D721Med (cell line): ENCODE results near the gene KRCC1.
"Not testable (repeated sequence)": the region's sequence is repeated elsewhere in the genome, so short reads cannot be mapped to it uniquely, and the experiment has no call there.

Source experiments
- DNase-seq: peaks from one replicate; pipeline ENCODE4 v3.0.0; 2011; ENCODE audit warnings: low spot score; ENCODE audit not compliant: insufficient read length
- FAIRE-seq: peaks from 2 replicates; lab custom pipeline; 2011; peaks lifted over from hg19 to GRCh38; lab: Jason Lieb, UNC
- TF ChIP-seq, protein P1 (sequence below): IDR thresholded peaks from 2 replicates; pipeline ENCODE4 v1.5.1; 2012; ENCODE audit warnings: mild to moderate bottlenecking, control low read depth; ENCODE audit not compliant: insufficient read depth; ENCODE audit errors: missing control alignments

Gene KRCC1

GRCh38 chr2:88003074-88003755 is 52.4 kb downstream of the KRCC1 start:
- FAIRE-seq: no peak

GRCh38 chr2:88002359-88002707 is 53.2 kb downstream of the KRCC1 start:
- no peak for DNase-seq
- FAIRE-seq: no peak
- TF ChIP-seq, protein P1, sequence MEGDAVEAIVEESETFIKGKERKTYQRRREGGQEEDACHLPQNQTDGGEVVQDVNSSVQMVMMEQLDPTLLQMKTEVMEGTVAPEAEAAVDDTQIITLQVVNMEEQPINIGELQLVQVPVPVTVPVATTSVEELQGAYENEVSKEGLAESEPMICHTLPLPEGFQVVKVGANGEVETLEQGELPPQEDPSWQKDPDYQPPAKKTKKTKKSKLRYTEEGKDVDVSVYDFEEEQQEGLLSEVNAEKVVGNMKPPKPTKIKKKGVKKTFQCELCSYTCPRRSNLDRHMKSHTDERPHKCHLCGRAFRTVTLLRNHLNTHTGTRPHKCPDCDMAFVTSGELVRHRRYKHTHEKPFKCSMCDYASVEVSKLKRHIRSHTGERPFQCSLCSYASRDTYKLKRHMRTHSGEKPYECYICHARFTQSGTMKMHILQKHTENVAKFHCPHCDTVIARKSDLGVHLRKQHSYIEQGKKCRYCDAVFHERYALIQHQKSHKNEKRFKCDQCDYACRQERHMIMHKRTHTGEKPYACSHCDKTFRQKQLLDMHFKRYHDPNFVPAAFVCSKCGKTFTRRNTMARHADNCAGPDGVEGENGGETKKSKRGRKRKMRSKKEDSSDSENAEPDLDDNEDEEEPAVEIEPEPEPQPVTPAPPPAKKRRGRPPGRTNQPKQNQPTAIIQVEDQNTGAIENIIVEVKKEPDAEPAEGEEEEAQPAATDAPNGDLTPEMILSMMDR: no peak

More at GRCh38 chr2:88003074-88003755, 52.4 kb downstream of the KRCC1 start:
- DNase-seq: no peak
- TF ChIP-seq, protein P1: no peak

DNA sequence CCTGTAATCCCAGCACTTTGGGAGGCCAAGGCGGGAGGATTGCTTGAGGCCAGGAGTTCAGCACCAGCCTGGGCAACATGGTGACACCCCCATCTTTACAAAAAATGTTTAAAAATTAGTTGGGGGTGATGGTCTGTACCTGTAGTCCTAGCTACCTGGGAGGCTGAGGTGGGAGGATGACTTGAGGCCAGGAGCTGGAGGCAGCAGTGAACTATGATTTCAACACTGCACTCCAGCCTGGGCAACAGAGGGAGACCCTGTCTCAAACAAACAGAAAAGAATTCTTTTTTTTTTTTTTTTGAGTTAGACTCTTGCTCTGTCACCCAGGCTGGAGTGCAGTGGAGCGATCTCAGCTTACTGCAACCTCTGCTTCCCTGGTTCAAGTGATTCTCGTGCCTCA is 55.1 kb downstream of the KRCC1 start:
- DNase-seq, FAIRE-seq: not testable (repeated sequence)

DNA sequence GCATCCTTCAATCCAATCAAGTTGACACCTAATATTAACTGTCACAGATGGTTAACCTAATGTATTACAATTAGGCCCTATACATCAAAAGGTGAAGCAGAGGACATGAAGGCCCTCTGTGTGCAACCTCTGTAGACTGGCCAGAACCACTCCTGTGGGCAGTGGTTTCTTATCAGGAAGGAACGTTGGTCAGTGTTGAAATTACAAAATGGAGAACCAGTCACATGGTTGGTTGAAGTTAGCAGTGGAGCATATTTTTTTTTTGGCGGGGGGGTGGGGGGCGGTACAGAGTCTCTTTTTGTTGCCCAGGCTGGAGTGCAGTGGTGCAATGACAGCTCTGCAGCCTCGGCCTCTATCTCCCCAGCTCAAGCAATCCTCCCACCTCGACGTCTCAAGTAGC is 59.0 kb downstream of the KRCC1 start:
- TF ChIP-seq, protein P1: no peak
- FAIRE-seq (no peak), DNase-seq (no peak)

- TF ChIP-seq, protein P1: no peak
- FAIRE-seq (no peak), DNase-seq (no peak)
Observed at GRCh38 chr2:87995756-87996155, 59.8 kb downstream of the KRCC1 start.

DNA sequence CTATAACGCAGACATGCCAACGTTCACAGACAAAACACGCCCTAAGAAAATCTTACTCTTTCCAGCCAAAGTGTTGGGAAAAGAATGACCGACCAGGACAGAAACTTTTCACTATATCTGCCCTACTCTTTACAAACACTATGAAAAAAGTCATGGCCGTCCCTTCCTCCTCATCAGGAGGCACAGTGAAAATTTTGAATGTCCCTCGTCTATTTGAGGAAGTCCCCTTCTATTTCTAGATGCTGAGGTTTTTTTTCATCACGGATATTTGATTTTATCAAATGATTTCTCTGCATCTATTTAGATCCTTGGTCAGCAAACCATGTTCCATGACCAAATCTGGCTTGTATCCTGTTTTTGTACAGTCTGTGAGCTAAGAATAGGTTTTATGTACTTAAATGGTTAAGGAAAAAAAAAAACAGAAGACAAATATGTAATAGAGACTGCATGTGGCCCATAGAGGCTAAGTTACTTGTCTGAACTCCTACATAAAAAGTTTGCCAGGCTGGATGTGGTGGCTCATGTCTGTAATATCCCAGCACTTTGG is 61.2 kb downstream of the KRCC1 start:
- FAIRE-seq: not testable (repeated sequence)

DNA sequence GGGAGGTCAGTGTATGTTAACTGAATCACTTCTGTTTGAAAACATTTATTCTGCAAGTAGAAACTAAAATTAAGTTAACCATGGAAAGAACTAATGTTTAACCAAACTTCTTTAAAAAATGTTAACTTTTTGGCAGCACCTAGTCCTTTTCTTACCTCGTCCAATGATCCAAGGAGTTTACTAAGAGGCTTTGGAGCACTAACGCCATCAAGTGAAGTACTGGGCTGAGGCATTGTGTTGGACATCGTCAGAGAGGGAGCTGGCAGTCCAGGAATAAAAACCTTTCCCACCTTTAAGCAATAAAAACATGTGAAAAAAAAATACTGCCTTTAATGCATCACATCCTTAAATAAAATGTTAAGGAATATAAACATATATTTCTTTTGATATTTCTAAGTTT is 63.0 kb downstream of the KRCC1 start:
- not testable (repeated sequence) for DNase-seq, FAIRE-seq

More for the DNA sequence above, 61.2 kb downstream of the KRCC1 start:
- not testable (repeated sequence) for DNase-seq

DNA sequence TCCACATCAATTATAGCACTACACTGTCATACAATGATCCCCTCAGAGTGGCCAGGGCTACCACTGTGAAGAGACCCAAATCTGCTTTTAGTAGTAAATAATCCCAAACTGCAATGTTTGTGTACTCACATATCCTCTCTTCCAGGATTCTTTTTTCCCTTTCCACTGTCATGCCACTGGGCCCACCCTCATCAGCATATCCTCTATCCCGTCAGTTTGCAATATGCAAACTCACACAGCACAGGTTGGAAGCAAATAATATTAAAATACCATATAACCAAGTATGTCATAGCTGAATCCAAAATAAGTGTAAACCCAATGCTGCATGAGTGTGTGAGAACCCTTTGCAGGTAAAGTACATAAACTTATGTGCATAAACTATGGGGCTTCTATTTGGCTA is 68.1 kb downstream of the KRCC1 start:
- not testable (repeated sequence) for DNase-seq, FAIRE-seq

- DNase-seq, FAIRE-seq: not testable (repeated sequence)
Observed at GRCh38 chr2:87985902-87986301, 69.7 kb downstream of the KRCC1 start.

DNA sequence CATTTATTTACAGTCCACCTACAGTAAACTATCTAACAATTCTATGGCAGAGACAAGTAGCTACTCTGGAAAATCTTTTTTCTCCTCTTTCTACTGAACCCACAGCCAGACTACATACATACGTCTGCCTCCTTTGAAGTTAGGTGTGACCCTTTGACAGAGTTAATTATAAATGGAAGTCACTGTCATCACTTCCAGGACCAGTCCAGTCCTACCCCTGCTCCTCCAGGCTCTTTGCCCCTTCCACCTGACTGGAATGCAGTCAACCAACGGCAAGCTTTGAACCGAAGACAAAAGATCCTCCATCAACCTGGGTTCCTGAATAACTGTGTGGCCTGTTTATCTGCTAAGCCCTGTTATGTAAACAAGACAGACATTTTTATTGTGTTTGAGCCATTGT is 74.4 kb downstream of the KRCC1 start:
- FAIRE-seq, DNase-seq: not testable (repeated sequence)
